ENCODE measurements around the gene UBB. TPM values are rescaled to one million over a fixed set of nuclear protein-coding genes. Genes with fewer than 3 reads are reported as not detected.
"Not testable (repeated sequence)": the region's sequence is repeated elsewhere in the genome, so short reads cannot be mapped to it uniquely, and the experiment has no call there.

Gene UBB
- total RNA-seq, 1 experiment from 2014 or later = 2,251 TPM

- no peak for DNase-seq (ENCODE audit: low read depth)
Measured at GRCh38 chr17:16374146-16374938, 6.5 kb upstream of the UBB start.

GRCh38 chr17:16377941-16378341 lies 3.0 kb upstream of the UBB start:
- no peak for DNase-seq (ENCODE audit: low read depth)

- DNase-seq (ENCODE audit: low read depth) = no peak
Measured at GRCh38 chr17:16378636-16379282, 2.1 kb upstream of the UBB start.

- no peak for DNase-seq (ENCODE audit: low read depth)
Measured at GRCh38 chr17:16379654-16380053, 1.2 kb upstream of the UBB start.

- no peak for DNase-seq (ENCODE audit: low read depth)
Measured at GRCh38 chr17:16381496-16381820, 567 bp downstream of the UBB start.

- no peak for DNase-seq (ENCODE audit: low read depth)
Measured at GRCh38 chr17:16383216-16383615, 2.3 kb downstream of the UBB start.

- DNase-seq (ENCODE audit: low read depth) = no peak
Measured at GRCh38 chr17:16383772-16384287, 2.9 kb downstream of the UBB start.

GRCh38 chr17:16384557-16384956 lies 3.7 kb downstream of the UBB start:
- DNase-seq (ENCODE audit: low read depth) = no peak

GRCh38 chr17:16386126-16386507 lies 5.2 kb downstream of the UBB start:
- DNase-seq (ENCODE audit: low read depth) = not testable (repeated sequence)

- DNase-seq (ENCODE audit: low read depth) = no peak
Measured at GRCh38 chr17:16391451-16391850, 10.6 kb downstream of the UBB start.

- DNase-seq (ENCODE audit: low read depth) = not testable (repeated sequence)
Measured at GRCh38 chr17:16392491-16392890, 11.6 kb downstream of the UBB start.

GRCh38 chr17:16395887-16396286 lies 15.0 kb downstream of the UBB start:
- DNase-seq (ENCODE audit: low read depth) = not testable (repeated sequence)

GRCh38 chr17:16396693-16397092 lies 15.8 kb downstream of the UBB start:
- DNase-seq (ENCODE audit: low read depth) = not testable (repeated sequence)

GRCh38 chr17:16398270-16399267 lies 17.7 kb downstream of the UBB start:
- peak; percentile 26 for DNase-seq (ENCODE audit: low read depth)

GRCh38 chr17:16403847-16404246 lies 23.0 kb downstream of the UBB start:
- not testable (repeated sequence) for DNase-seq (ENCODE audit: low read depth)

GRCh38 chr17:16406742-16407674 lies 26.1 kb downstream of the UBB start:
- DNase-seq (ENCODE audit: low read depth) = peak; percentile 34

GRCh38 chr17:16407911-16408588 lies 27.2 kb downstream of the UBB start:
- peak; percentile 61 for DNase-seq (ENCODE audit: low read depth)

- no peak for DNase-seq (ENCODE audit: low read depth)
Measured at GRCh38 chr17:16415031-16415924, 34.4 kb downstream of the UBB start, which contains the start of gene TRPV2. TRPV2 (plus strand) TSS chr17:16415571; CDS start chr17:16417669, 2,098 bp downstream.

GRCh38 chr17:16417399-16417798 lies 36.5 kb downstream of the UBB start:
- DNase-seq (ENCODE audit: low read depth) = no peak
